ENCODE data around the gene SLC35F1. TPM values are rescaled to one million over a fixed set of nuclear protein-coding genes. Genes with fewer than 3 reads are reported as not detected.

The SLC35F1 gene
- total RNA-seq, 1 experiment from 2014 or later: not detected

GRCh38 chr6:117930645-117931044 lies 23.6 kb downstream of the SLC35F1 start:
- no peak for TF ChIP-seq CTCF (IDR thresholded peaks at IDR 0.05; ENCODE audit: unreplicated experiment)
- Mint-ChIP-seq H3K27ac (ENCODE audit: low read depth, unreplicated experiment) (no peak overlapping the region), H3K4me1 (ENCODE audit: insufficient read depth, unreplicated experiment) (no peaks in the 10 kb centered on the region), H3K9me3 (ENCODE audit: unreplicated experiment) (no peaks in the 10 kb centered on the region), H3K36me3 (ENCODE audit: insufficient read depth, unreplicated experiment) (no peaks in the 10 kb centered on the region), H3K4me3 (ENCODE audit: unreplicated experiment) (no peak overlapping the region), H3K27me3 (ENCODE audit: insufficient read depth, unreplicated experiment) (peaks cover 20% of the 10 kb centered on the region)
- BruUV-seq (replicated peaks): no TSS peak
- ChIA-PET POLR2A (no interaction called here), CTCF (no interaction called here)
- intact Hi-C loops (cut with micrococcal nuclease): no loop called here
- no peak for DNase-seq (ENCODE audit: unreplicated experiment)

GRCh38 chr6:117932001-117932400 lies 24.9 kb downstream of the SLC35F1 start:
- DNase-seq (ENCODE audit: unreplicated experiment): no peak
- H3K4me1 Mint-ChIP-seq (ENCODE audit: insufficient read depth, unreplicated experiment): no peaks in the 10 kb centered on the region
- ChIA-PET POLR2A (interaction anchor here (0.7 kb wide), 1 partner anchor 1136 kb away, joined by 3 read pairs; no protein-coding TSS in a partner anchor), CTCF (no interaction called here)
- no peaks in the 10 kb centered on the region for H3K36me3 Mint-ChIP-seq (ENCODE audit: insufficient read depth, unreplicated experiment)
- H3K4me3 Mint-ChIP-seq (ENCODE audit: unreplicated experiment): no peak overlapping the region
- no TSS peak for BruUV-seq (replicated peaks)
- H3K9me3 Mint-ChIP-seq (ENCODE audit: unreplicated experiment): no peaks in the 10 kb centered on the region
- intact Hi-C loops (cut with micrococcal nuclease): no loop called here
- TF ChIP-seq CTCF (IDR thresholded peaks at IDR 0.05; ENCODE audit: unreplicated experiment): no peak
- peaks cover 20% of the 10 kb centered on the region for H3K27me3 Mint-ChIP-seq (ENCODE audit: insufficient read depth, unreplicated experiment)
- no peak overlapping the region for H3K27ac Mint-ChIP-seq (ENCODE audit: low read depth, unreplicated experiment)

GRCh38 chr6:117932676-117933075 lies 25.6 kb downstream of the SLC35F1 start:
- Mint-ChIP-seq H3K36me3 (ENCODE audit: insufficient read depth, unreplicated experiment) (no peaks in the 10 kb centered on the region), H3K9me3 (ENCODE audit: unreplicated experiment) (no peaks in the 10 kb centered on the region), H3K27ac (ENCODE audit: low read depth, unreplicated experiment) (no peak overlapping the region), H3K27me3 (ENCODE audit: insufficient read depth, unreplicated experiment) (peaks cover 20% of the 10 kb centered on the region), H3K4me1 (ENCODE audit: insufficient read depth, unreplicated experiment) (no peaks in the 10 kb centered on the region), H3K4me3 (ENCODE audit: unreplicated experiment) (no peak overlapping the region)
- CTCF ChIA-PET: no interaction called here
- no TSS peak for BruUV-seq (replicated peaks)
- no peak for DNase-seq (ENCODE audit: unreplicated experiment)
- intact Hi-C loops (cut with micrococcal nuclease): no loop called here
- POLR2A ChIA-PET: interaction anchor here (0.7 kb wide), 1 partner anchor 1135 kb away, joined by 3 read pairs; no protein-coding TSS in a partner anchor
- TF ChIP-seq CTCF (IDR thresholded peaks at IDR 0.05; ENCODE audit: unreplicated experiment): no peak

GRCh38 chr6:117933471-117933870 lies 26.4 kb downstream of the SLC35F1 start:
- Mint-ChIP-seq H3K4me1 (ENCODE audit: insufficient read depth, unreplicated experiment) (no peaks in the 10 kb centered on the region), H3K36me3 (ENCODE audit: insufficient read depth, unreplicated experiment) (no peaks in the 10 kb centered on the region), H3K27me3 (ENCODE audit: insufficient read depth, unreplicated experiment) (peaks cover 20% of the 10 kb centered on the region), H3K27ac (ENCODE audit: low read depth, unreplicated experiment) (no peak overlapping the region), H3K4me3 (ENCODE audit: unreplicated experiment) (no peak overlapping the region), H3K9me3 (ENCODE audit: unreplicated experiment) (no peaks in the 10 kb centered on the region)
- POLR2A ChIA-PET: no interaction called here
- TF ChIP-seq CTCF (IDR thresholded peaks at IDR 0.05; ENCODE audit: unreplicated experiment): no peak
- intact Hi-C loops (cut with micrococcal nuclease): no loop called here
- CTCF ChIA-PET: interaction anchor here (0.6 kb wide), 1 partner anchor 685 kb away, joined by 3 read pairs; no protein-coding TSS in a partner anchor
- no TSS peak for BruUV-seq (replicated peaks)
- DNase-seq (ENCODE audit: unreplicated experiment): no peak
